HEK293 (cell line): Measurements from ENCODE around the gene TLL1.

ENCODE experiments used
- ZNF19 ChIP-seq: fragments of 450-650 bp; formaldehyde crosslinking; IDR thresholded peaks from 2 replicates; pipeline ENCODE4; 2016; ENCODE audit warnings: missing biosample characterization, missing genetic modification characterization, low read depth
- ZNF404 ChIP-seq: fragments of 450-650 bp; formaldehyde crosslinking; IDR thresholded peaks from 2 replicates; pipeline ENCODE4 v1.5.1; 2017; ENCODE audit warnings: missing biosample characterization, missing genetic modification characterization
- ZNF555 ChIP-seq: fragments of 450-650 bp; formaldehyde crosslinking; conservative IDR thresholded peaks from 2 replicates; pipeline ENCODE4 v1.5.1; 2017; ENCODE audit warnings: missing biosample characterization, mild to moderate bottlenecking, missing genetic modification characterization, inconsistent platforms
- ZNF629 ChIP-seq: fragments of 450-650 bp; formaldehyde crosslinking; IDR thresholded peaks from 2 replicates; pipeline ENCODE4 v1.5.1; 2017; ENCODE audit warnings: missing biosample characterization, missing genetic modification characterization
- TF ChIP-seq, protein P1 (sequence below): fragments of 450-650 bp; formaldehyde crosslinking; IDR thresholded peaks from 2 replicates; pipeline ENCODE4 v1.5.1; 2017; ENCODE audit warnings: missing biosample characterization, missing genetic modification characterization
- TF ChIP-seq, protein P2 (sequence below): fragments of 450-650 bp; formaldehyde crosslinking; IDR thresholded peaks from 2 replicates; pipeline ENCODE4 v1.5.1; 2016; ENCODE audit warnings: missing biosample characterization, missing genetic modification characterization
- TF ChIP-seq, protein P3 (sequence below): fragments of 450-650 bp; formaldehyde crosslinking; IDR thresholded peaks from 2 replicates; pipeline ENCODE4 v1.5.1; 2016; ENCODE audit warnings: missing biosample characterization, missing genetic modification characterization, low read depth

DNA sequence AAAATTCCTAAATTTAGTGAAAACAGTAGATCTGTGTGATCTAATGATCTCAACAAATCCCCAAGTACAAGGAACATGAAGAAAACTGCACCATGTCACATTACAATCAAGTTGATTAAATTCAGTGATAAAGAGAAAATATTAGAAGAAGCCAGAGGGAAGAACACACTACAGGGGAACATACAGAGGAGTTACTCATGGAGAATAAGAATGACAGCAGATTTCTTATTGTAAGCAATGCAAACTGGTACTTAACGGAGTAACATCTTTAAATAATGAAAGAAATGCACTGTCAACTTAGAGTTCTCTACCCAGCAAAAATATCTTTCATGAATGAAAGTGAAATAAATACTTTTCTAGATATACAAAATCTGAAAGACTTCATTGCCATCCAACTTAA lies 21.1 kb downstream of the TLL1 start:
- TF ChIP-seq ZNF555 (no peak), ZNF629 (tag by site-specific recombination) (no peak), ZNF404 (no peak), ZNF19 (tag by site-specific recombination) (no peak)
- TF ChIP-seq, protein P1, sequence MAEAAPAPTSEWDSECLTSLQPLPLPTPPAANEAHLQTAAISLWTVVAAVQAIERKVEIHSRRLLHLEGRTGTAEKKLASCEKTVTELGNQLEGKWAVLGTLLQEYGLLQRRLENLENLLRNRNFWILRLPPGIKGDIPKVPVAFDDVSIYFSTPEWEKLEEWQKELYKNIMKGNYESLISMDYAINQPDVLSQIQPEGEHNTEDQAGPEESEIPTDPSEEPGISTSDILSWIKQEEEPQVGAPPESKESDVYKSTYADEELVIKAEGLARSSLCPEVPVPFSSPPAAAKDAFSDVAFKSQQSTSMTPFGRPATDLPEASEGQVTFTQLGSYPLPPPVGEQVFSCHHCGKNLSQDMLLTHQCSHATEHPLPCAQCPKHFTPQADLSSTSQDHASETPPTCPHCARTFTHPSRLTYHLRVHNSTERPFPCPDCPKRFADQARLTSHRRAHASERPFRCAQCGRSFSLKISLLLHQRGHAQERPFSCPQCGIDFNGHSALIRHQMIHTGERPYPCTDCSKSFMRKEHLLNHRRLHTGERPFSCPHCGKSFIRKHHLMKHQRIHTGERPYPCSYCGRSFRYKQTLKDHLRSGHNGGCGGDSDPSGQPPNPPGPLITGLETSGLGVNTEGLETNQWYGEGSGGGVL, result no peak
- TF ChIP-seq, protein P2, sequence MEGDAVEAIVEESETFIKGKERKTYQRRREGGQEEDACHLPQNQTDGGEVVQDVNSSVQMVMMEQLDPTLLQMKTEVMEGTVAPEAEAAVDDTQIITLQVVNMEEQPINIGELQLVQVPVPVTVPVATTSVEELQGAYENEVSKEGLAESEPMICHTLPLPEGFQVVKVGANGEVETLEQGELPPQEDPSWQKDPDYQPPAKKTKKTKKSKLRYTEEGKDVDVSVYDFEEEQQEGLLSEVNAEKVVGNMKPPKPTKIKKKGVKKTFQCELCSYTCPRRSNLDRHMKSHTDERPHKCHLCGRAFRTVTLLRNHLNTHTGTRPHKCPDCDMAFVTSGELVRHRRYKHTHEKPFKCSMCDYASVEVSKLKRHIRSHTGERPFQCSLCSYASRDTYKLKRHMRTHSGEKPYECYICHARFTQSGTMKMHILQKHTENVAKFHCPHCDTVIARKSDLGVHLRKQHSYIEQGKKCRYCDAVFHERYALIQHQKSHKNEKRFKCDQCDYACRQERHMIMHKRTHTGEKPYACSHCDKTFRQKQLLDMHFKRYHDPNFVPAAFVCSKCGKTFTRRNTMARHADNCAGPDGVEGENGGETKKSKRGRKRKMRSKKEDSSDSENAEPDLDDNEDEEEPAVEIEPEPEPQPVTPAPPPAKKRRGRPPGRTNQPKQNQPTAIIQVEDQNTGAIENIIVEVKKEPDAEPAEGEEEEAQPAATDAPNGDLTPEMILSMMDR (tag by site-specific recombination), result no peak
- TF ChIP-seq, protein P3, sequence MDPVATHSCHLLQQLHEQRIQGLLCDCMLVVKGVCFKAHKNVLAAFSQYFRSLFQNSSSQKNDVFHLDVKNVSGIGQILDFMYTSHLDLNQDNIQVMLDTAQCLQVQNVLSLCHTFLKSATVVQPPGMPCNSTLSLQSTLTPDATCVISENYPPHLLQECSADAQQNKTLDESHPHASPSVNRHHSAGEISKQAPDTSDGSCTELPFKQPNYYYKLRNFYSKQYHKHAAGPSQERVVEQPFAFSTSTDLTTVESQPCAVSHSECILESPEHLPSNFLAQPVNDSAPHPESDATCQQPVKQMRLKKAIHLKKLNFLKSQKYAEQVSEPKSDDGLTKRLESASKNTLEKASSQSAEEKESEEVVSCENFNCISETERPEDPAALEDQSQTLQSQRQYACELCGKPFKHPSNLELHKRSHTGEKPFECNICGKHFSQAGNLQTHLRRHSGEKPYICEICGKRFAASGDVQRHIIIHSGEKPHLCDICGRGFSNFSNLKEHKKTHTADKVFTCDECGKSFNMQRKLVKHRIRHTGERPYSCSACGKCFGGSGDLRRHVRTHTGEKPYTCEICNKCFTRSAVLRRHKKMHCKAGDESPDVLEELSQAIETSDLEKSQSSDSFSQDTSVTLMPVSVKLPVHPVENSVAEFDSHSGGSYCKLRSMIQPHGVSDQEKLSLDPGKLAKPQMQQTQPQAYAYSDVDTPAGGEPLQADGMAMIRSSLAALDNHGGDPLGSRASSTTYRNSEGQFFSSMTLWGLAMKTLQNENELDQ (tag by site-specific recombination), result no peak
